Pons (tissue), 1 donor: ENCODE data around the gene ZNF740.
A peak's percentile ranks its signal among the peaks of the same experiment; 100 is the strongest.
"Not testable (repeated sequence)": the region's sequence is repeated elsewhere in the genome, so short reads cannot be mapped to it uniquely, and the experiment has no call there.

Experiments
- DNase-seq: peaks from one replicate; pipeline ENCODE4 v3.0.0-alpha.2; 2016; ENCODE audit warnings: low spot score

Gene ZNF740

DNA sequence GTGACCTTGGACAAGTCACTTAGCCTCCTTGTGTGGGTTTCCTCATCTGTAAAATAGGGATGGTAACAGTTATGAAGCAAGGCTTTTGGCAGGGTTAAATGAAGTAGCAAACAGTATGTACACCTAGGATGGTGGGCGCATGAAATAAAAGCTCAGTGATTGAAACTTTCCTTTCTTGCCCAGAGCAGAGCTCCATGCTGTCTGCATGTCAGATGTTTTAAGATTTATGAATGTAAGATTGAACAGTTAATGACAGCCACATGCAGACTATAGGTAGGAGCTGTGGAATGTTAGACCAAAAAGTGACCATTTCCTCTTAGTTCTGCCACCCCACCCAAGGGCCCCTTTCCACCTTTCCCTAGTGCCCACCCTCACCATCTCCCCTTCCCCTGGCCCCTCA, 14.5 kb downstream of the ZNF740 start:
- DNase-seq = no peak

DNA sequence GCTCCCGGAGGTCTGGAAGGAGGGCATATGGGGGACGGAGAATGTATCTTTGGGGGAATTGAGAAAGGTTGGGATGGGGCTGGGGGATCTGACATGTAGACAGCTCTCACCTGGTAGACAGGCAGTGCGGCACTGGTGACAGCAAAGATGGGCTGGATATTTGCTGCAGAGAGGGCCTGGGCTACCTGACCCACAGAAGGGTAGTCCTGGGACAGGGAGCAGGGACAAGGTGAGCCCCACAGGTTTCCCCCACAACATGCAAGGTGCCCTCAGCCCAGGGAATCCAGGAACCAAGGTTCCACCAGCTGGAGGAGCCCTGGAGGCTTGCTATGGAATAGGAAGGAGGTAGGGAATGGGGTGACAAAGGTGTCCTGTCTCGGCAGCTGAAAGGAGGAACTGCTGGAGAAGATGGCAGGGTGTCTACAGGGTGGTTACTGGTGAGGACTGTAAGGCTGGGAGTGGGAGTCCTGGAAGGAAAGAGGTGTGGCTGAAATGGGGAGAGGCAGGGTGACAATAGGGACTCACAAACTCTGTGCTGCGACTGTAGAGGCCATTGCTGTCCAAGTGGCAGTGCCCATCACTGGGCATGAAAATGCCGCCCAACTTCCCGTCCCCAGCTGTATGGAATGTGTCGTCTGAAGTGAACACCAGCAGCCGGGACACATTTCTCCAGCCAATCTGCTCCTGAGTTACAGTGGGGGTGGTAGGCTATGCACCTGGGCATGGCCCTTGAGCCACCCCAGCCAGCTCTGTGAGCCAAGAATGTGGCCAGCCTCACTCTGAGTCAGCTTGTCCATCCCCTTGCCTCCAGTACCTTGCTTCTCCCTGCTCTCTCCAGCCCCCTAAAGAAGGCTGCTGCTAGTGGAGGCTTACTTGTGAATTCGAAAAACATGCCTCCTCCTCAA, 15.2 kb downstream of the ZNF740 start:
- no peak for DNase-seq

DNA sequence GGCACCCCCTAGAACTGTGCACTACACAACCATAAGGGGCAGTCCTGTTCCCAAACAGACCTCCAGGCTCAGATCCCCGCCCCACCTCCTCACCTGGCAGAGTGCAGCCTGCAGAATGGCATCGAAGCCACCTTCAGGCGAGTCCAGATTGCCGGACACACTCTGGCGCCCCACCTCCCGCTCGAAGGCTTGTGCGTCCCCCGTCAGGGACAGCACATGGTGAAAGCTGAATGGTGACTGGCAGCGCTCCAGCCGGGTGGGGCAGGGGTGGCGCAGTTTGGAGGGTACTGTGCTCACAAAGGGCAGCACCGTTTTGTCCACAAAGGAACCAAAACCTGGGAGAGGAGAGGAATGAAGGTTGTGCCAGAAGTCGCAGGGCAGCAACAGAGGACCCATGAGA, 16.0 kb downstream of the ZNF740 start:
- no peak for DNase-seq

DNA sequence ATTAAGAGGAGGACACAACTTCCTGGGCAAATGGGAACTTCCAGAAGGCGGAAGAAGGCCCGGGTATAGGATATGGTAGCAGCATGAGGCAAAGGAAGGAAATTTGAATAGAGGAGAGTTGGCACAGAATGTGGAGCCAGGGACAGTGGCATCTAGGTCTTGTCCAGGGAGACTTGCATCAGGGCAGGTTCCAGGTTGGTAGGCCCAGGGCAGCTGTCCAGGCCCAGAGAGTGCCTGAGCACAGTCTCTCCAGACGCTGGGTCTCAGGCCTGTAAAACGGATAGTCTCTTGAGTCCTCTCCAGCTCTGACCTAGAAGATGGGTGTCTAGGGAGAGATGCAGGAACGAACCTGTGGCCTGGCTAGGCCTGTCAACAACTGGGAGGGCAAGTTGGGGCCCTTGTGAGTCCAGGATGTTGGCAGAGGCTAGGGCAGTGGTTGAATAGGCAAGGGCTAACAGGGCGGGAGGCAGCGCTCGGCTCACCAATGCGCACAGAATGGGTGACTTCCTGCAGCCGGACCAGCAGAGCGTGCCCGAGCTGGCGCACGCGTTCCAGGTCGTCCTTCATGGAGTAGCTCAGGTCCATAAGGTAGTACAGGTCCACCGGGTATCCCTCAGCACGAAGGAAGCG, 16.6 kb downstream of the ZNF740 start:
- DNase-seq = no peak

DNA sequence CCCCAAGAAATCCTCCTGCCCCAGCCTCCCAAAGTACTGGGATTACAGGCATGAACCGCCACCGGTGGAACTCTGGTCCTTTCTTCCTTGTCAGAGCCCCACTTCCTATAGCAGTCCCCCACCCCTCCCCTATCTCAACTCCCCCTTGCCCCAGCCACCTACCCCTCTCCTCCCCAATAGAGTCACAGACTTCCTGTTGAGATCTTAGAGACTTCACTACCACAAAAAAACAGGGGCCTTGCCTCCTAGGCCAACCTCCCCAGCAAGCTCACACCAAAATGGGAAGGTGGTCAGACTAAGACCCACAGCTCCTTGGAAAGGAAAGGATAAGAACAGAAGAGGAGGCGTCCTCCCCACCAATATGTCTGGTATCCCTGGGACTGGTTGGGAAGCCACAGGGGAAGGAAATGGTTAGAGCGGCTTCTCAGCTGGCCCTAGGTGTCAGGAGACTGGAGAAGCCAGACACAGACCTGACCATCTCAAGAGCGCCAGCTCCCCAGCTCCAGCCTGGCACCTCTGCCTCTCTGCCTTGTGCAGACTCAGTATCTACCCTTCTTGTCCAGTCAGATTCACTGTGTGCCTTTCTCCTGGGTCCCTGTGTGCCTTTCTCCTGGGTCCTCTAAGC, 18.1 kb downstream of the ZNF740 start:
- no peak for DNase-seq

DNA sequence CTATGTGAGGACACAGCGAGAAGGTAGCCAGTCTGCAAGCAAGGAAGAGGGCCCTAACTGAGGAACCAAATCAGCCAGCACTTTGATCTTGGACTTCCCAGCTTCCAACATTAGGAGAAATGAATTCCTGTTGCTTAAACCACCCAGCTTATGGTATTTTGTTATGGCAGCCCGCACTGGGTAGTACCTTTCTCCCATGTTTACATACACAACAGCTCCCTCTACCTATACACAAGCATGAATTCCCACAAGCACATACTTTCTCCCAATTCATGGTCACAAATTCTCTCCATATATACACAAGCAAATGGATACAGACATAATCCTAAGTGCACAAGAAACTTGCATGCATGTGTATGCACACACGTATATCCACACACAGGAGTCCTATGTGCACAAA, 19.2 kb downstream of the ZNF740 start:
- DNase-seq = no peak

DNA sequence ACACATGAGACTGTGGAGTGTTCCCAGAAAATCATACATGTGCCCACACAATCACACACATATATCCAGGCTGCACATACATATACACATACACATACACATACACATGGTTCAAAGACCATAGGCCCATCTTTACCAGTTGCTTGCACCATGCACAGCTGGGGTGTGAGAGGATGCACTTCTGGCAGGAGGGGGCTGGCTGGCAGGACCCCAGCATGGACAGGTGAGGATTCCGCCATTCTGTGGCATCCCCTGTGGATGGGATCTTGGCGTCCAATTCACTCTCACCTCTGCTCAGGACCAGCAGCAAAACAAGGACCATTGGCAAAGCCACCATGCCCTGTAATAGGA, 19.6 kb downstream of the ZNF740 start:
- no peak for DNase-seq

DNA sequence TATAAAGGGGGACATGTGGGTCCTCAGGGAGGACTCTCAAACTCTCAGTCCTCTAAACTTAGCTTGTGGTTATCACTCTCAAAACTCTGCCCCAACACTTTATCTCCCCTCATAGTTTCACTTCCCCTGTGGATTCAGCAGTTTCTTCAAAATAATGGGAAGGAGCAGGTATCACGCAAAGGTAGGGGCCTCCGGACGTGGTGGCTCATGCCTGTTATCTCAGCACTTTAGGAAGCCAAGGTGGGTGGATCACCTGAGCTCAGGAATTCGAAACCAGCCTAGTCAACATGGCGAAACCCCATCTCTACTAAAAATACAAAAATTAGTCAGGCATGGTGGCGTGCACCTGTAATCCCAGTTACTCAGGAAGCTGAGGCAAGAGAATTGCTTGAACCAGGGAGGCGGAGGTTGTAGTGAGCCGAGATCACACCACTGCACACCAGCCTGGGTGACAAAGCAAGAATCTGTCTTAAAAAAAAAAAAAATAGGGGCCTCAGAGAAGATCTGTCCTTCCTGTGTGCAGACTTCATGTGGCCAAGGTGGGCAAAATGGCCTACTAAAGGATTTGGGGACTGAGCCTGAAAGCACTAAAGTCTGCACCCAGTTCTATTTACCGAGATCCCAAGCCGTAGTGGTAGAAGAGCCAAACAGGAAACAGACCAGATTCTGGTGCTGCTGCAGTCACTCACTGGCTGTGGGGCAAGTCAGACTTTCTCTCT, 20.1 kb downstream of the ZNF740 start:
- no peak for DNase-seq

DNA sequence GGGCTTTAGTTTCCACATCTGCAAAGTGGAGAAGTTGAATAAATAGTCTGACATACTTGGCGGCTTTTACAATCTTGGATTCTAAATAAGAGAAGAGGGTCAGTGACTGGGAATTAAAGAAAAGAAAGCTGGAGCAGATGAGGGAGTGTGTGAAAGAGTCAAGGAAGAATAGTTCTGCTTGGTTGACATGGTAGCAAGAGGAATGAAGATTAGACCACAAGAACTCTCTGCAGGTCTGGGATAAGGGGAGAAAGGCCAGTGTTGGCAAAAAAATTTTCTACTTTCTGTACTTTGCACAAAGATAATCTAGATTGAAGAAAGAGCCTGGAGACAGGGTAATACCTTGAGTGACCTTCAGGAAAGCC, 20.6 kb downstream of the ZNF740 start:
- DNase-seq = no peak

DNA sequence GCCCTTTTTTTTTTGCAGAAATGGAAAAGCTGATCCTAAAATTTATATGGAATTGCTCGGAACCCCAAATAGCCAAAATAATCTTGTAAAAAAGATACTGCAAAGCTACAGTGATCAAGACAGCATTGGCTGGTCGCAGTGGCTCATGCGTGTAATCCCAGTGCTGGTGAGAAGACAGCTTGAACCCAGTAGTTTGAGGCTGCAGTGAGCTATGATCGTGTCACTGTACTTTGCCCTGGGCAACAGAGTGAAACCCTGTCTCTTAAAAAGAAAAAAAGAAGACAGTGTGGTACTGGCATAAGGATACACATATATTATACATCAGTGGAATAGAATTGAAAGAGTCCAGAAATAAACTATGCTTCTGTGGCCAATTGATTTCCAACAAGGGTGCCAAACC, 21.1 kb downstream of the ZNF740 start:
- no peak for DNase-seq

DNA sequence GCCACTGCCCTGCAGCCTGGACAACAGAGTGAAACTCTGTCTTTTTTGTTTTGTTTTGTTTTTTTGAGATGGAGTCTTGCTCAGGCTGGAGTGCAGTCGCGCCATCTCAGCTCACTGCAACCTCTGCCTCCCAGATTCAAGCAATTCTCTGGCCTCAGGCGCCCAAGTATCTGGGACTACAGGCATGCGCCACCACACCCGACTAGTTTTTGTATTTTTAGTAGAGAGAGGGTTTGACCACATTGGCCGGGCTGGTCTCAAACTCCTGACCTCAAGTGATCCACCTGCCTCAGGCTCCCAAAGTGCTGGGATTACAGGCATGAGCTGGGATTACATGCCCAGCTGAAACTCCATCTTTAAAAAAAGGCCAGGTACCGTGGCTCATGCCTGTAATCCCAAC, 21.8 kb downstream of the ZNF740 start:
- not testable (repeated sequence) for DNase-seq

DNA sequence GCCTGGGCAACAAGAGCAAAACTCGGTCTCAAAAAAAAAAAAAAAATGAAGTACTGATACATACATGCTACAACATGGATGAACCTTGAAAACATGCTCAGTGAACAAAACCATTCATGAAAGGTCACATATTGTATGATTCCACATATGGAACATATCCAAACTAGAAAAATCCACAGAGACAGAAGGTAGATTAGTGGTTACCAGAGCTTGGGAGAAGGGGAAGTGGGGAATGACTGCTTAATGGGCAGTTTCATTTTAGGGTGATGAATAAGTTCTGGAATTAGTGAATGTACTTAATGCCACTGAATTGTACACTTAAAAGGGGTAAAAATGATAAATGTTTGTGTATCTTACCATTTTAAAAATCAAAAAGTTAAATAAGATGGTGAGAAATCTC, 23.8 kb downstream of the ZNF740 start:
- DNase-seq = no peak

DNA sequence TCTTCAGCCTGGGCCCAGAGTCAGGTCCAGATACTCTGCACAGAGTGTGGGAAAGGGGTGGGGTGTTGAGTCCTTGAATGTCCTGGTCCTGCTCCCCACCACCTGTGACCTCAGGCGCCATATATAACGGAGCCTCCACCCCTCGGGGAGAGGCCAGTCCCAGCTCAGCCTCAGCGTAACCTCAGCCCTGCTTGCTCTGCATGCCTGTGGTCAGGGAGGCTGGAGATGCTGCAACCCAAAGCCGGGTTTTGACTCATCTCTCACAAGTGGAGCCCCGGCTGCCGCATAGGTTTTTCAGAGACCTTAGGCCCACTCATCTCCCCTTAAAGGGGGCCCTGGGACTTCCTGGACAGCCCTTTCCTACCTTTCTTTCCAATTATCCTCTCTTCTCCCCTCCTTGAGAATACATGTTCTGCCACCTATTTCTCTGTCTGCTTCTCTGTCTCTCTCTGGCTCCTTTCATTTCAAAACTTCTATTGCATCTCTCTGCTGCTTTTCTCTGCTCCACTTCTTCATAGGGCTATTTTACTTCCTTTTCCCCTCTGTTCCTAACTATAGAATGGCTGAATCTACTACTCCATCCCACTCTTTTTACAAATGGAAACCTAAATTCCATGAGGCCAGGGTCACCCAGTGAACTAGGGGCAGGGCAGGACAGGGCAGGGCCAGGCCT, 25.4 kb downstream of the ZNF740 start:
- no peak for DNase-seq

DNA sequence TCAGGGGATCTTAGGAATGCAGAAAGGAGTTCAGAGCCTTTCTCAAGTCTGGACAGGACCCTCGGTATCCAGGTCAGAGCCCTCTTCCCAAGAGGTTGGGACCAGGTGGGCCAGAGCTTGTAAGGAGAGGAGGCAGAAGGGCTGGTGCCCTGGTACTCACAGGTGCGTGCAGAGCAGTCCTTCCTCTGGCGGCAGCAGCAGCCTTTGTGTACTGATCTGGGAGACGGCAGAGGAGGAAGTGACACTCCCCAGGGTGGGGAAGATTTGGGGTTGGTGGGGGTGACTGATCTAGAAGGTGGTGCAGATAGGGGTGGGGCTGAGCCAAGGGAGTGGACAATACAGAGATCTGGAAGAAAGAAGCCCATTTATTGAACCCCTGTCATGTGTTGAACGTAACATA, 26.5 kb downstream of the ZNF740 start, which contains the start of gene ITGB7:
TSS of gene ITGB7 (minus strand) at position 210 of the 400 bp plus-strand sequence. CDS start 6,808 bp downstream, outside the sequence.
- DNase-seq = no peak

DNA sequence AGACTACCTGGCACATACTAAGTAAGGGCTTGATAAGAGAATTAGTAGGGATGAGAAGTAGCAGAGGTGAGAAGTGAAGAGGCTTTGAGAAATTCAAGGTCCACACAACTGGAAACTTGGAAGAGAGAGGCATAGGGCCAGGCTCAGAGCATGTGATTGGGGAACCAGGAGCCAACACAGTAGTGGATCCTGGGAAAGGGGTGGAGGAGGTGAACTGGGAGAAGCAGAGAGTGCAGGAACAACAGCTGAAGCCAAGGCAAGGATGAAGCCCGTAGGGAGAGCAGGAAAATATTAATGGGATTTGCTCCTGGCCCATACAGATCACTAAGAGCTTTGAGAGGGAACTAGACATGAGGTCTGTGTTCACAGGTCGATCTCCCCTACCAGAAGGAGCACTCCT, 27.9 kb downstream of the ZNF740 start:
- DNase-seq = no peak

DNA sequence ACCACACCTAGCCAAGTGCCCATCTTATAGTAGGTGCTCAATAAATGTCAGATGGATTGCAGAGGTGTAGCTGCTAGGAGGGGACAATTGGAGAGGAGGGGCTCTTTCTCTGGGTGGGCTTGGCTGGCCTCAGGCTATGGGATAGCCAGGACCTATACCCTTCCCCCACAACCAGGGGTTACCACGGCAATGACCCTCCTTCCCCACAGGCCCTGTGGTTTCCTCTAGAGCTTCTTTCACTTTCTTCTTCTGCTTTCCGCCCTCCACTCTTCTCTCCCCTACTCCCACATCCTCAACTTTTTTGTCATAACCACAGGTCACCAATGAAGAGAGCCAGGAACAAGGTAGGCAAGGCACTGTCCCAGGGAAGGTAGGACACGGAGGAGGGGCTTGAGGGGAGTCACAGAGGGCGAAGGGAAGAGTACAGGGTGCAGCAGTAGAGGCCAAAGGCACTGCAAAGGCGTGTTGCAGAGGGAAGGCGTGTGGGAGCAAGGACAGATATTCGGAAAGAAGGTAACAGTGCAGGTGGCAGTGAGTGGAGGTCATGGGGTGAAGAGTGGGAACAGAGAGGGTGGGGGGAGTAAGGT, 28.4 kb downstream of the ZNF740 start:
- no peak for DNase-seq

DNA sequence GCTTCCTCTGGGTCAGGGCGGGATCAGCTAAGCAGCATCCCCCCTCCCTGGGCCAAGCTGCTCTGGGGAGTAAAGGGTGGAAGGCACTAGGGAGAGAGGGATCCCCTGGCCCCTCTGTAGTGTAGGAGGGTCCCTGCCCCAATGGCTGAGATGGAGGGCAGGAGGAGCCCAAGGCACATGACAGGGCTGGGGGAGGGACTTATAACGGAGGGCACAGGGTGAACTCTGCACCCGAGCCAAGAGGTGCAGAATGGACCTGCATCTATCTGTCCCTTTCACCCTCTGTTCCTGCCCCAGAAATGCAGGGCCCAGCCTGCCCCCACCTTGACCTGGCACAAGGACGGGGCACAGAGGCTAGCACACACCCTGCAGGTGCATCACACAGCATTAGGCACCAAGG, 30.3 kb downstream of the ZNF740 start:
- no peak for DNase-seq

DNA sequence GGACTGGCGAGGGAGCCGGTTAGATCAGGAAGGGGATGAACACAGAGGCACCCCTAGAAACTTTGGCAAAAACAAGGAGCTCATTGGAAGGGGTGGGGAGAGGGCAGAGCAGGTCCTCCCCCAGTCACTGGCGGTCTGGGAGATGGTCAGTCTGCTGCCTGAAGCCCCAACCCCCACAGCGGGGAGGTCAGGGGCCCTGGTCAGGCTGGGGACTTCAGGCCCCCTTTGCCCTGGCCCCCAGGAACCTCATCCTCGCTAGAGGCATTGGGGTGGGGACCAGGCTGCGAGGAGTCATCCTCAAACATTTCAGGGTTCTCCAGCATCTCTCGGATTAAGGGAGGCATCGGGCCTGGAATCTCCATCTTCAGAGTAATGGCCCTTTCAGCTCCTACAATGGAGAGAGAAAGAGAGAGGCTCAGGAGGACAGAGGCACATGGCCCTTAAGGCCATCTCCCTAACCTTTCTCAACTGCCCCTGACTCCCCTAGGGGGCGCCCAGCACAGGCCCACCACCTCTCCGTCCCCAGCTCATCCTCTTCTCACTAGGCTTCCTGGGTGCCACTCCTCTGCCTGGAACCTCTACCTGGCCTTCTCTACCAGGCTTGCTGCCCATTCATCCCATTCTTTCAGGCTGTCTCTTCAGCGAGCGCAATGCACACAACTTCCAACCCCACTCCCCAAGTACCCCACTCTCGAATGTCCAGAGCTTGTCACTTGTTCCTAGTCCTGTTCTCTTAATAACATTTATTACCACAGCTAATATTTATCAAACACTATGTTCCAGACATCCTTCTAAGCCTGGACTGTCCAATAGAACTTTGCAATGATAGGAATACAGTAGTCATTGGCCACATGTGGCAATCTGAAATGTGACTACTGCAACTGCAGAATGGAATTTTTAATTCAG, 31.2 kb downstream of the ZNF740 start:
- DNase-seq = no peak

DNA sequence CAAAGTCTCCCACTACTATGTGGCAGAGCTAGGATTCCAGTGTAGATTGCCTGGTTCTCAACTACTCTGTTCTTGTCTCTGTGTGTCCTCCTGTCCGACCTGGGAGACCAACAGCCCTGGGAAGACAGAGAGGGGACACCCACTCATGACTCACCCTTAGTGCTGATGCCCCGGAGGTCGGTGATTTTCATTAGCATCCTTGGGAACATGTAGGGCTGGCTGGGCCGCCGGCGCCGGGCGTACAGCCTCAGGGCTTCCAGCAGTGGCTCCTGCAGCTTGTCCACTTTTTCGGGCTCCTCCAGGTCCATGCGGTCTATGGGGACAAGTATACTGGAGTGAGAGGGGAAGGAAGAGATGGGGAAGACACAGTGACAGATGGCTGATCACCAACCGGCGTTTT, 32.4 kb downstream of the ZNF740 start:
- no peak for DNase-seq

DNA sequence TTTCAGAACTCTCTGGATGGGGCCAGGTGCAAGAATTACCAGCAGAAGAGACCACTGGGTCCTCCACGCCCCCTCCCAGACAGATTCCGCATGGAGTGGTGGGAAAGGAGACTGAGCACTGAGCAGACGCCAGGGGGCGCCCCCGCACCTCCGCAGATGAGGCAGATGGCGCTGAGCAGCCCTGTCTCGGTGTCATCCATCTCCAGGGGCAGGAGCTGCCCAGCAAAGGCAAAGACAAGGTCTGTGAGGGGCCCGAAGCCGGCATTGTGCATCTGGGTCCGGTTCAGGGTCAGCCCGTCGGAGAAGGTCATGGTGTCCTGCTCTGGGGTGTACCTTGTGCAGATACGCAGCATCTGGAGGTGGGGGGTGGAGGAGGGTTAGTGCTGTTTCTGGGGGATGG, 32.8 kb downstream of the ZNF740 start:
- DNase-seq = peak; percentile 68

DNA sequence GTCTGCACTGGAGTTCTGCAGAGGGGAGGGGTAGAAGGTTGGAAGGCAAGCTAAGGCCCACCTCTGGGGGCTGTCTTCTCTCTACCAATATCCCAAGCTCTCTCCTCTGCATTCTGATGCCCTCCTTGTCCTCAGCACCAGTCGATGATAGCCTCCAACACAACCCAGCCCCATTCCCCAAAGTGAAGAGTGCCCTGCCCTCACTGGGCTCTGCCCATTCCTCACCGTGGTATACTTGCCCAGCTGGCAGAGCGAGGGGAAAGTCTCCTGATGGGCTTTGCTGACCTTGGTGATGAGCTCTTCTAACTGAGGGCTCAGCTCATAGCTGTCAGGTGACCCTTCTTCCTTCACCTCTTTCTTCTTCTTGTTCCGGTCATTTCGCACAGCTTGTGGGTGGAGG, 33.7 kb downstream of the ZNF740 start:
- no peak for DNase-seq
